ENCODE measurements around the gene LIMA1.

DNA sequence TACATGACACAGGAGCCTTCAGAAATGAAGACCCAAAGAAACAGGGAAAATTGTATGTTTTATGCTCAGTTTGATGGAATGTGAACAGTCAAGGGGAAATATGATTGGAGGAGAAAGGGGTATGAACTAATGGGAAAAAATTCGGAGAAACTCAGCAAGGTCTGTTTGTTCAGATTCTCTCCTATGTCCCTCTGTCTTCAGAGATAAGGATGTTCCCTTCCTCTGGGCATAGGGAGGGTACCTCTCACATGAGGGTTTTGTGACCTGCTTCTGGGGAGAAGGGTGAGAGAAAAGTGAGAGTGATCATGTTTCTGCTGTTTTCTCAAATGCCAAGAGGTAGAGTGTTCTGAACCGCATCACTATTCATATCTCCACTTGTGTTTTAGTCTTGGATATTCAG is 26.6 kb upstream of the LIMA1 start:
- TF ChIP-seq POLR2A (IDR thresholded peaks at IDR 0.05; ENCODE audit: low read length) = no peak
- TF ChIP-seq GATA1 (IDR thresholded peaks at IDR 0.05; ENCODE audit: low read depth, low read length) = no peak

All from erythroblast (primary cell).